T-helper 22 cell (primary cell): ENCODE data around the gene RIMS4.

Experiments used
- DNase-seq: peaks from one replicate; pipeline ENCODE4 v3.0.0-alpha.2; 2020; ENCODE audit warnings: low read depth

RIMS4 gene

GRCh38 chr20:44719841-44720240, 90.5 kb downstream of the RIMS4 start:
- no peak for DNase-seq

DNA sequence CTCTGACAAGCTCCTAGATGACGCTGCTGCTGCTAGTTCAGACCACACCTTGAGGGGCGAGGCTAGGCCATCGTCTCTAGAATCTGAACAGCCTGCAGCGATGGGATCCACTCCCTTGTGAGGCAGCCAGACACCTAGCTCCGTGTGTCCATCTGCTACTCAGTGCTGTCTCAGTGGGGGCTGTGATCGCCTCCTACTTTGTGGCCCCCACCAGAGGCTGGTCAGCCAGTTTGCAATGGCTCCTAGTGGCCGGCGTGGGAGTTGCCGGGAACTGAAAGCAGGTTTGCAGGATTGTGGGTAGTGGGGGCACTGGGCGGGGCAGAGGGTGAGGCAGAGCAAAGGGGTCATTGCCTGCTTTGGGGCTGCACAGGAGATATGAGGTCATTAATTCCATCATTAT, 92.4 kb downstream of the RIMS4 start:
- DNase-seq: no peak

GRCh38 chr20:44716309-44717106, 93.8 kb downstream of the RIMS4 start:
- DNase-seq: no peak

DNA sequence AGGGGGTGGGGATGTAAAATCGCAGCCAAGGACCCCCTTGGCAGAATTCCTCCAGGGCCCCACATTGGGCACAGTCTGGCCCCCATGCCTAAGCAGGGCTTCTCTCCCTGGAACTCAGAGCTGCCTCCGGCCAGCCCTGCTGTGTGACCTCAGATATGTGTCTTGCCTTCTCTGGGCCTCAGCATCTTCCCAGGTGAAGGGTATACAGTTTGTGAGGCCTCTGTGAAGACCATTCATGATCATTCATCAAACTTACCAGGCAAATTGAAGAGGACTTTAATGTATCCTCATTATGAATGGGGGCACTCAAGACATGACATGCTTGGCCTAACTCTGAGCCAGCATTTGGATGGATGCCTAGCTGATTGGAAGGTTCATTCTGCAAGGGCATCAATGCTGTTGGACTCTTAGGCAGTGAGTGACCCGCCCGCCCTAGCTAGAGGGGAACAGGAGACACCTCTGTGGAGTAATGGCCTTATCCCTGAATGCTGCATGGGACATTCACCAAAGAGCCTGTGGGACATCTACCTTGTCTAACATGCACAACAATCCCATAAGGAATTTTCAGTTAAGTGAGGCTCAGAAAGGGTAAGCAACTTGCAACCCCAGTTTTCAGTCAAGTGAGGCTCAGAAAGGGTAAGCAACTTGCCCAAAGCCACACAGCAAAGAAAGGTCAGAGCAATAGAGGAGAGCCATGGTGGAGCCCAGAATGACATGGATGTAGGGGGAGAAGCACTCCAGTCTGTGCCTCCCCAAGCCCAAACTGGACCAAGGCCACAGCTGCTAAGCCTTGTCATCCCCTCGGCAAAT, 94.6 kb downstream of the RIMS4 start:
- DNase-seq: no peak

DNA sequence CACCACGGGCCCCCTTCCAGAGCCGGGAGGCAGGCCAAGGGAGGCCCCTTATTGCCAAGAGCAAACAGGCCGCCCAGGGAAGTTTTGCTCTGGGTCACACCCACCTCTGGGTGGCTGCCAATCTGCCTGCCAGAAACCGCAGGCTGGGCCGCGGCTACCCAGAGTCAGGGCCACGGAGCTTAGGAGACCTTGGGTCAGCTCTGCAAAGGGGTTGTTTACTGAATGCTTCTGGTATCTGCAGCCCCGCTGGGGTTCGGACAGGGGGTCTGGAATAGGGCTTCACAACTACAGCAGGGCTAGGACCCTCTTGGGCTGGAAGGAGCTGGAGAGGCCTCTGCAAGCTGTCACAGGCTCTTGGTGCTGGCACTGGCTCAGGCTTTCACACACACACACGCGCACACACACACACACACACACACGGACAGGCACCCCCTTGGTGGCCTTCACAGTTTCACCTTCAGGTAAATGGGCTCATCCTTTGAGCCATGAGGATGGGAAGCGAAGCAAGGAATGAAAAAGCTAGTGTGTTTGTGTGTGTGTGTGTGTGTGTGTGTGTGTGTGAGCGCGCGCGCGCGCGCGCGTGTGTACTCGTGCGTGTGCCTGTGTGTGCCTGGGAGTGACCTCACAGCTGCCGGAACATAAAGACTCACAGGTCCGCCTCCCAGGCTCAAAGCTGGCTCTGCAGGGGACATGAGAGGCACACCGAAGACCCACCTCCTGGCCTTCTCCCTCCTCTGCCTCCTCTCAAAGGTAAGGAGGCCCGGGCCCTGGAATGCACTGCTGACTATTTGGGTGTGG, 95.4 kb downstream of the RIMS4 start, which contains the start of gene CCN5:
Gene CCN5, plus strand, starts transcription at position 669 of the 798 bp plus-strand sequence. Its CDS starts 22 bp downstream, at position 691.
- DNase-seq: no peak

GRCh38 chr20:44714102-44714700, 96.1 kb downstream of the RIMS4 start:
- no peak for DNase-seq

DNA sequence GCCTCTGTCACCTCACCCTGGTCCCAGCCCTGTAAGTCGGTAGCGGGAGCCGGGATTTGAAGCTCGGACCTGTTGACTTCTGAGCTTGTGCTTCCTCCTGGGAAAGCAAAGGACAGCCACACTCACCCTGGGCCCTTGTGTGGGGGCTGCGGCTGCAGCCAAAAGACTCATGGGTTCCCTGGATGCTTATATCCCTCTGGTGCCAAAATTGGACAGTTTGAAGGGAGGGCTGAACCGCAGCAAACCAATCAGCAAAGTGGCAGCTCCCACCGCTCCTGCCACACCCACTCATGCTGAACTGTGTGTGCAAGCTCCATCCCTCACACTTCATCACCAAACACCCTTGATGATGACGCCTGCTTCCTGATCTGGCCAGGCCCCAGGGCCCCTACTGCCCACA, 99.1 kb downstream of the RIMS4 start:
- no peak for DNase-seq

GRCh38 chr20:44709797-44710196, 100.5 kb downstream of the RIMS4 start:
- DNase-seq: no peak

GRCh38 chr20:44709380-44709779, 101.0 kb downstream of the RIMS4 start:
- DNase-seq: no peak

DNA sequence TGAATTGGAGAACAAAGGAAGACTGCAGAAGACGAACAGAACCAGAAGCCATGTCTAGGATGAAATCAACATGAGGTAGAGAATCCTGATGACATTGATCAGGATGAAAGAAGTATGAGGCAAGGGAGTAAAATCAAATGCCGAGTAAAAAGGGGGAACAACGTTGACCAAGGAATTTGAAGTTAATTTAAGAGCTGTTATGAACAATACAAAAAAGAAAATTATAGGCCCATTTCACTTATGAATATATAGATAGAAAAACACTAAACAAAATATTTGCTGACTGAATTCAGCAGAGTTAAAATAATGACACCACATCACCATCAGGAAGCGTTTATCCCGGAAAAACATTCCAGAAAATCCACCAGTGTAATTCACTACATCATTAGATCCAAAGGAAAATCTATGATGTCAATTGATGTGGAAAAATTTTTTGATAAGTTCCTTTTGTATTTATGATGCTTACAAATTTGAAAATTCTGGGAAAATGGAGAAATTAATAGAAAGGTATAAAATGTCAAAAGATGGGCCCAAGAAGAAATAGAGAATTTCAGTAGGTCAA, 103.2 kb downstream of the RIMS4 start:
- DNase-seq: no peak

DNA sequence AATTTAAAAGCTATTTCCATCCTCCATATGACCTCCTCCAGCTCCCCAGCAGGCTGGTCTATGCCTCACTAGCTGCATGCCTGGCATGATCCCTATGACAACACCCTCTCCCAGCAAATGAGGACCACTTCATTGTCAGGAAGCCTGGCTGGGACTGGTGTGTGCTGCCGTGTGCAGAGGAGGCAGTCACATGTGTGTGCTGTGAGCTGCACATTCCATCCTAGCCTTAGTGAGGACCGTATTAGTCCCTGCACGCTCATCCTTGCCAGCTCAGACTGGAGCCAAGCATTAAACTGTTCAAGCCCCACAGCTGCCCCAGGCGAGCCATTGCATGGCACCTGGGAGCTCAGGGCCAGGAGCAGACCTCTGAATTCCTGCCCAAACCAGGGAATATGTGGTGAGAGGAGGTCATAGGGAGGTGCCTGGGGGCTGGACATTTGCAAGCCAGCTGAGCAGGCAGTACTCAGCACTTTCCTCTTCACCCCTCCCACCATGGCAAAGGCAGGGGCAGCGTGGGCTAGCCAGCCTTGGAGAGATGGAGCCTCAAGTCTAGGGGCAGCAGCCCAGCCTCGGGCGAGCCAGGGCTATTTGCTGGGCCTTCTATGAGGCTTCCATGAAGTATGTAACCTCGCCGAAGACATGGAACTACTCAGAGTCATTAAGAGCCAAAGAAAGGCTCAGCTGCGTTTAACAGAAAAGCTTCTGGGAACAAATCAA, 103.9 kb downstream of the RIMS4 start:
- no peak for DNase-seq

- DNase-seq: no peak
Measured at GRCh38 chr20:44705364-44706094, 104.8 kb downstream of the RIMS4 start.

DNA sequence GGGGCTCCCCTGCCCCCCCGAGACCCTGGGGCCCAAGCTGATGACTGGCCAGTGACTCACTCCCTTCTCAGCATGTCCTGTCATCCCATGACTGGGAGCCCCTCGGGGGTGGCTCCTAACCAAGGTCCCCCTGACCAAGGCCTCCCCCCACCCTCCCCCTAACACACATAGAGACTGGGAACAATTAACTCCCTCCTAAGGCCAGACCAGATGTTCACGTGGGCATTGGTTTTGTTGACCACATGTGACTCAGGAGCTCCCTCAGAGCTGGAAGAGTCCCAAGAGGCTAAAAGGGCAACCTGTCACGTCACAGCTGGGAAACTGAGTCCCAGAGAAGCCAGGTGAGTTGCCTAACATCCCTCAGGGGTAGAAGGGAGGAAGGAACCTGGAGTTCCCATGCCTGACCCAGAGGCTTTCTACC, 105.8 kb downstream of the RIMS4 start:
- DNase-seq: no peak

- DNase-seq: no peak
Measured at GRCh38 chr20:44703956-44704488, 106.3 kb downstream of the RIMS4 start.

- DNase-seq: no peak
Measured at GRCh38 chr20:44703183-44703925, 107.0 kb downstream of the RIMS4 start.

DNA sequence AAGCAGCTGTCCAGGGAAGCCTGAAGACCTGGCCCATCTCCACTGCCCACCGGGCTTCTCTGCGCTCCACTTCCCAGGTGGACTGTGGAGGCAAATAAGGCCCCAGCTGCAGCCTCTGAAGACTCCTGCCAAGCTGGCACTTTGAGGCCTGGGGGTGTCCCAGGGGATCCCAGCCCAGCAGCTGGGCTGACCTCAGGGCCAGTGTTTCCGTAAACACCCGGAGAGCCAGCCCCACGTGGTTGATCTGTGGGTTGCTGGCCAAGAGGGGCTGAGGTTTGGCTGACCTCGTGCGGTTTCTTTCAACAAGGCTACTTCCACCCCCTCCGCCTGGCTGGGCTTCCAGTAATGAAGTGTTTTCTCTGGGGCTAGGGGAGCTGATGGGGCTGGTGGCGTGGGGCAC, 107.6 kb downstream of the RIMS4 start:
- DNase-seq: no peak

GRCh38 chr20:44701858-44702256, 108.5 kb downstream of the RIMS4 start:
- no peak for DNase-seq
